ENCODE measurements around the gene PLK5.
"Not testable (repeated sequence)": the region's sequence is repeated elsewhere in the genome, so short reads cannot be mapped to it uniquely, and the experiment has no call there.

Gene PLK5

GRCh38 chr19:1514295-1514661 is 9.6 kb upstream of the PLK5 start:
- DNase-seq (ENCODE audit: low read depth) = no peak
- TF ChIP-seq POLR2A (IDR thresholded peaks at IDR 0.05; ENCODE audit: extremely low read depth, insufficient read length) (no peak), CTCF (IDR thresholded peaks at IDR 0.05; ENCODE audit: low read depth, low read length) (no peak), MYC (IDR thresholded peaks at IDR 0.05; ENCODE audit: low read depth, low read length) (no peak)
- TF ChIP-seq, protein P1, sequence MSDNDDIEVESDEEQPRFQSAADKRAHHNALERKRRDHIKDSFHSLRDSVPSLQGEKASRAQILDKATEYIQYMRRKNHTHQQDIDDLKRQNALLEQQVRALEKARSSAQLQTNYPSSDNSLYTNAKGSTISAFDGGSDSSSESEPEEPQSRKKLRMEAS (IDR thresholded peaks at IDR 0.05; ENCODE audit: low read depth, low read length) = no peak
- no peak overlapping the region for H3K4me3 ChIP-seq (ENCODE audit: low read depth, low read length)

DNA sequence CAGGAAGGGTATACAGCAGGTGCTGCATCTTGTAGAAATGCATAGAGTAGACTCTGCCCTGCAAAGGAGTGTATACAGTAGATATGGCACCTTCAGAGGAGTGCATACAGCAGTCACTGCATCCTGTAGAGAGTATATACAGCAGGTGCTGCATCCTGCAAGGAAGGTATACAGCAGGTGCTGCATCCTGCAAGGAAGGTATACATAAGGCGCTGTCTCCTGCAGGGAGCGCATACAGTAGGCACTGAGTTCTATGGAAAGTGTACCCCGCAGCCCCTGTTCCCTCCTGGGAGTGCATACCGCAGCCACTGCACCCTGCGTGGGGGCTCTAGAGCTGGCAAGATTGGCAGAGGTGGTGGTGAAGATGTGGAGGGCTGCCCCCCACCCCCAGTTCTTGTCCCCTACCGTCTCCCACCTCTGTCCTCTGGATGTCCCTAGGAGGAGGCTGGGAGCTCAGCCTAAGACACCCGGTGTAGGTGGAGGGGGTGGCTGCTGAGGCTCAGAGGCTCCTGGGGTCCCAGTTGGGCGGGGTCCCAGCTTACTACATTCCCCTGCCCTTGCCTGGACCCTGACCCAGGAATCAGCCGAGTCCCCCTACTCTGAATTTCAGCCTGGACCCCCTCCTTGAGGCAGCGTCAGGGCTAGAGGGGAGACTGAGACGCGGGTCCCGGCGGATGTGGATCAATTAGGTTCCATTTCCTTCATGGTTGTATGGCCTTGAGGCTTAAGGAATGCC is 8.7 kb upstream of the PLK5 start:
- no peak overlapping the region for H3K4me3 ChIP-seq (ENCODE audit: low read depth, low read length)
- DNase-seq (ENCODE audit: low read depth) = no peak
- TF ChIP-seq, protein P1 (IDR thresholded peaks at IDR 0.05; ENCODE audit: low read depth, low read length) = no peak
- TF ChIP-seq CTCF (IDR thresholded peaks at IDR 0.05; ENCODE audit: low read depth, low read length) = no peak
- no peak for TF ChIP-seq MYC (IDR thresholded peaks at IDR 0.05; ENCODE audit: low read depth, low read length)
- TF ChIP-seq POLR2A (IDR thresholded peaks at IDR 0.05; ENCODE audit: extremely low read depth, insufficient read length) = no peak

GRCh38 chr19:1516395-1516753 is 7.5 kb upstream of the PLK5 start:
- no peak overlapping the region for H3K4me3 ChIP-seq (ENCODE audit: low read depth, low read length)
- no peak for DNase-seq (ENCODE audit: low read depth)
- no peak for TF ChIP-seq POLR2A (IDR thresholded peaks at IDR 0.05; ENCODE audit: extremely low read depth, insufficient read length)
- no peak for TF ChIP-seq CTCF (IDR thresholded peaks at IDR 0.05; ENCODE audit: low read depth, low read length)
- TF ChIP-seq, protein P1 (IDR thresholded peaks at IDR 0.05; ENCODE audit: low read depth, low read length) = no peak
- no peak for TF ChIP-seq MYC (IDR thresholded peaks at IDR 0.05; ENCODE audit: low read depth, low read length)

DNA sequence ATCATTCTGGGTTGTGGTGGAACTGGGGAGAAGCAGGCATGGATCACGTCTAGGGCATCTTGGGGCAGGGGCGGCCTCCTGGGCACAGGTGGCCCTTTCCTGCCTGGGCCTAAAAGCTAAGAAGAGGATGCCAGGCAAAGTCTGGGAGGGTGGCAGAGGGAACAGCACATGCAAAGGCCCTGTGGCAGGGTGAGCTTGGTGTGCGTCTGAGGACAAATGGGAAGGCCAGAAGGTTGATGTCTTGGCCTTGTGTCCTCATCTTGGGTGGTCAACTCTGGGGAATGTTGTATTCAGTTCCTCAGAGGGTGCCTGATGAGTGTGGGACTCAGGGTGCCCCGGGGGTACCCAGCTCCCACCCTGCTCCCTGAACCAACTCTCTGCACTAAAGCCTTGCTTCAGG is 5.4 kb upstream of the PLK5 start:
- H3K4me3 ChIP-seq (ENCODE audit: low read depth, low read length) = no peak overlapping the region
- TF ChIP-seq, protein P1 (IDR thresholded peaks at IDR 0.05; ENCODE audit: low read depth, low read length) = no peak
- no peak for TF ChIP-seq CTCF (IDR thresholded peaks at IDR 0.05; ENCODE audit: low read depth, low read length)
- no peak for TF ChIP-seq MYC (IDR thresholded peaks at IDR 0.05; ENCODE audit: low read depth, low read length)
- no peak for TF ChIP-seq POLR2A (IDR thresholded peaks at IDR 0.05; ENCODE audit: extremely low read depth, insufficient read length)
- DNase-seq (ENCODE audit: low read depth) = no peak

GRCh38 chr19:1519802-1520201 is 4.1 kb upstream of the PLK5 start:
- DNase-seq (ENCODE audit: low read depth); H3K4me3 ChIP-seq (ENCODE audit: low read depth, low read length): not testable (repeated sequence)

DNA sequence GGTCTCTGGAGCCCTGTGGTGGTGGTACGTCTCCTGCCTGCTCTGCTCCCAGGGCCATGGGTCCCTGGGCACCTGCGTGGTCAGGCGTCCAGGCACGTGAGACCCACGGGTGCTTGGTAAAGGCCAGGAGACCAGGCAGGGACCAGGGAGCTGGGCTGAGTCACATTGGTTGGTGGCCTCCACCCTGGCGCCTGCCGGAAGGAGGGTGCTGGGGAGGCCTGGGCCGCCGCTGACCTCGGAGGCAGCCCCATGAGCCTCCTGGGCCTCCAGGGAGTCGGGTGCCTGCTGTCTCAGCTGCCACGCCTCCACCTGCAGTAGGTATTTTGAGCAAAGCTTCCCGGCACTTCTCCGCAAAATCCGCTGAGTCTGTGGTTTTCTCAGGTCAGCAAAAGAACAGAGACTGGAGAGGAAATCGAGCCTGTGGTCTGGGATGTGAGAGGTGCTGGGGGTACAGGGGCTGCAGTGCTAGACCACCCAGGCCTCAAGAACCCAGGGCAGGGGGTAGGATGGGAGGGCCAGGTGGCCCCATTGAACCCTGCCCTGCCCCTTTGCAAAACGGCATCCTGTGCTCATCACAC is 3.6 kb upstream of the PLK5 start:
- TF ChIP-seq, protein P1 (IDR thresholded peaks at IDR 0.05; ENCODE audit: low read depth, low read length) = no peak
- no peak for TF ChIP-seq CTCF (IDR thresholded peaks at IDR 0.05; ENCODE audit: low read depth, low read length)
- no peak for TF ChIP-seq POLR2A (IDR thresholded peaks at IDR 0.05; ENCODE audit: extremely low read depth, insufficient read length)
- no peak for TF ChIP-seq MYC (IDR thresholded peaks at IDR 0.05; ENCODE audit: low read depth, low read length)

More for the DNA sequence above, 3.6 kb upstream of the PLK5 start:
- H3K4me3 ChIP-seq (ENCODE audit: low read depth, low read length) = no peak overlapping the region
- DNase-seq (ENCODE audit: low read depth) = peak; percentile 31

Data from NB4 (cell line).